ENCODE measurements around the gene ARHGAP26. TPM values are rescaled to one million over a fixed set of nuclear protein-coding genes. Genes with fewer than 3 reads are reported as not detected.
A peak's percentile ranks its signal among the peaks of the same experiment; 100 is the strongest.

The ARHGAP26 gene
- total and polyA plus RNA-seq, 2 donors (not counting 3 experiments of a cell fraction or from before 2014, with no cell fraction given), result 3.1 to 16.2 TPM

DNA sequence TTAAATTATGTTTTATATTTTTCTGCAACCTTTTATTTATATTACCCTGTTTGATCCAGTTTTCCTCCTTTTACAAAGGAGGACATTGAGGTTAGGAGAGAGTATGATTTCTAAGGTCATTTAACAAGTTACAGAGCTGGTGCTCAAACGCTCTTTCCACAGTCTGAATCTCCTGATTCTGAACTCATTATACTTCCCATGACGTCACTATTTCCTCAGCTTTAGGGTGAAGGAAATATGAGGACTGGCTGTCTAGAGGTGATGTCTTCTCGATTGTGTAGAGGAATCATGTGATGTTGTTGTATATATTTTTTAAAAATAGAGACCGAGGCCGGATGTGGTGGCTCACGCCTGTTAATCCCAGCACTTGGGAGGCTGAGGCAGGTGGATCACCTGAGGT is 140.0 kb downstream of the ARHGAP26 start:
- ChIA-PET CTCF (interaction anchor here (0.6 to 2.2 kb wide), 2 partner anchors 21 to 197 kb away, joined by 3 to 6 read pairs; no protein-coding TSS in a partner anchor), POLR2A (no interaction called here)
- Histone ChIP-seq H3K9me1 (replicated peaks; ENCODE audit: control insufficient read depth, extremely low read depth, insufficient read depth, low read length) (no peaks in the 10 kb centered on the region), H4K20me1 (replicated peaks; ENCODE audit: control insufficient read depth, extremely low read depth, insufficient read depth, low read length) (no peaks in the 10 kb centered on the region), H3K27me3 (ENCODE audit: control insufficient read depth in 2 of 2, insufficient read depth in 2 of 2, low read length in 2 of 2) (no peaks in the 10 kb centered on the region), H3K27ac (ENCODE audit: insufficient read depth, low read depth, low read length) (no peak overlapping the region), H2AFZ (ENCODE audit: low read depth, low read length) (no peak overlapping the region), H3K4me2 (ENCODE audit: insufficient read depth, low read length) (no peak overlapping the region), H3K79me2 (ENCODE audit: control insufficient read depth, insufficient read depth, low read length) (no peaks in the 10 kb centered on the region), H3K4me1 (ENCODE audit: control insufficient read depth, extremely low read depth, insufficient read depth, low read length) (peaks cover 11% of the 10 kb centered on the region), H3K4me3 (replicated peaks in 1 of 3; ENCODE audit: insufficient read depth in 1 of 3, low read depth in 1 of 3, low read length in 3 of 3) (no peak overlapping the region), H3K36me3 (ENCODE audit: control insufficient read depth in 2 of 2, extremely low read depth in 1 of 2, insufficient read depth in 2 of 2, low read length in 2 of 2) (peaks cover 0 to 2% of the 10 kb centered on the region in 2 experiments), H3K9ac (replicated peaks; ENCODE audit: extremely low read depth, insufficient read depth, low read length) (no peak overlapping the region), H3K9me3 (replicated peaks; ENCODE audit: control insufficient read depth, insufficient read depth, low read length) (no peaks in the 10 kb centered on the region)
- dilution Hi-C loops (cut with MboI; ENCODE audit: extremely low pct_ligation_motif_present, low sequenced_read_pairs) (no loop called here), intact Hi-C loops (cut with micrococcal nuclease) (no loop called here)
- peak; percentile 51 for DNase-seq (ENCODE audit: low read depth, low spot score)
- no peak for TF ChIP-seq EZH2 (IDR thresholded peaks at IDR 0.05; ENCODE audit: borderline replicate concordance, low read depth, low read length, severe bottlenecking)
- TF ChIP-seq JUN (IDR thresholded peaks at IDR 0.05; ENCODE audit: borderline replicate concordance, insufficient read depth, insufficient read length, low read depth), result peak; percentile 71
- FAIRE-seq, result no peak
- BruUV-seq (replicated peaks), result no TSS peak

DNA sequence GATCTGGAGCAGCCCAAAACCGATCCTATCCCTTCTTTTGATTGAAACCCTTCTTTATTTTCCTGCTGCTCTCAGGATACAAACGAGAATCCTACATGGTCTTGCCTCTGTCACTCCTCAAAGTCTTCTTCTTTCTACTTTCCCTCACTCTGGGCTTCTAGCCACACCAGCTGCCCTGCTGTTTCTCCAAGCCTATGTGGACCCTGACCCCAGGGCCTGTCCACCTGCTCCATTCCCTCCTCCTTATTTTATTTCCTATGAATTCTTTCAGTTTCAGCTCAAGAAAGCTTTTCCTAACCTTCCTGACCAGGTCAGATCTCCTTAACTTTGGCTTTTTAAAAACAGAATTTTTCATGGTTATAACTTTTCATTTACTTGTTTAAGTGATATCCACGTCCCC is 141.0 kb downstream of the ARHGAP26 start:
- dilution Hi-C loops (cut with MboI; ENCODE audit: extremely low pct_ligation_motif_present, low sequenced_read_pairs) (no loop called here), intact Hi-C loops (cut with micrococcal nuclease) (no loop called here)
- no peak for DNase-seq (ENCODE audit: low read depth, low spot score)
- no peaks in the 10 kb centered on the region for H4K20me1 ChIP-seq (replicated peaks; ENCODE audit: control insufficient read depth, extremely low read depth, insufficient read depth, low read length)
- no peak overlapping the region for H2AFZ ChIP-seq (ENCODE audit: low read depth, low read length)
- H3K4me3 ChIP-seq (replicated peaks in 1 of 3; ENCODE audit: insufficient read depth in 1 of 3, low read depth in 1 of 3, low read length in 3 of 3), result no peak overlapping the region
- no peak overlapping the region for H3K27ac ChIP-seq (ENCODE audit: insufficient read depth, low read depth, low read length)
- POLR2A ChIA-PET, result no interaction called here
- CTCF ChIA-PET, result interaction anchor here (2.2 kb wide), 1 partner anchor 198 kb away, joined by 6 read pairs; no protein-coding TSS in a partner anchor
- no peaks in the 10 kb centered on the region for H3K9me3 ChIP-seq (replicated peaks; ENCODE audit: control insufficient read depth, insufficient read depth, low read length)
- H3K9me1 ChIP-seq (replicated peaks; ENCODE audit: control insufficient read depth, extremely low read depth, insufficient read depth, low read length), result no peaks in the 10 kb centered on the region
- no peaks in the 10 kb centered on the region for H3K27me3 ChIP-seq (ENCODE audit: control insufficient read depth in 2 of 2, insufficient read depth in 2 of 2, low read length in 2 of 2)
- H3K36me3 ChIP-seq (ENCODE audit: control insufficient read depth in 2 of 2, extremely low read depth in 1 of 2, insufficient read depth in 2 of 2, low read length in 2 of 2), result peaks cover 0 to 2% of the 10 kb centered on the region in 2 experiments
- H3K9ac ChIP-seq (replicated peaks; ENCODE audit: extremely low read depth, insufficient read depth, low read length), result no peak overlapping the region
- TF ChIP-seq, protein P1, sequence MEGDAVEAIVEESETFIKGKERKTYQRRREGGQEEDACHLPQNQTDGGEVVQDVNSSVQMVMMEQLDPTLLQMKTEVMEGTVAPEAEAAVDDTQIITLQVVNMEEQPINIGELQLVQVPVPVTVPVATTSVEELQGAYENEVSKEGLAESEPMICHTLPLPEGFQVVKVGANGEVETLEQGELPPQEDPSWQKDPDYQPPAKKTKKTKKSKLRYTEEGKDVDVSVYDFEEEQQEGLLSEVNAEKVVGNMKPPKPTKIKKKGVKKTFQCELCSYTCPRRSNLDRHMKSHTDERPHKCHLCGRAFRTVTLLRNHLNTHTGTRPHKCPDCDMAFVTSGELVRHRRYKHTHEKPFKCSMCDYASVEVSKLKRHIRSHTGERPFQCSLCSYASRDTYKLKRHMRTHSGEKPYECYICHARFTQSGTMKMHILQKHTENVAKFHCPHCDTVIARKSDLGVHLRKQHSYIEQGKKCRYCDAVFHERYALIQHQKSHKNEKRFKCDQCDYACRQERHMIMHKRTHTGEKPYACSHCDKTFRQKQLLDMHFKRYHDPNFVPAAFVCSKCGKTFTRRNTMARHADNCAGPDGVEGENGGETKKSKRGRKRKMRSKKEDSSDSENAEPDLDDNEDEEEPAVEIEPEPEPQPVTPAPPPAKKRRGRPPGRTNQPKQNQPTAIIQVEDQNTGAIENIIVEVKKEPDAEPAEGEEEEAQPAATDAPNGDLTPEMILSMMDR (IDR thresholded peaks at IDR 0.05; ENCODE audit: extremely low read depth in 1 of 2, insufficient read depth in 1 of 2, low read depth in 1 of 2, low read length in 2 of 2), result no peak
- no peak for TF ChIP-seq FOS (IDR thresholded peaks at IDR 0.05; ENCODE audit: borderline replicate concordance, insufficient read depth, low read length)
- TF ChIP-seq, protein P2, sequence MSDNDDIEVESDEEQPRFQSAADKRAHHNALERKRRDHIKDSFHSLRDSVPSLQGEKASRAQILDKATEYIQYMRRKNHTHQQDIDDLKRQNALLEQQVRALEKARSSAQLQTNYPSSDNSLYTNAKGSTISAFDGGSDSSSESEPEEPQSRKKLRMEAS (IDR thresholded peaks at IDR 0.05; ENCODE audit: insufficient read depth, insufficient read length), result no peak
- no peak for TF ChIP-seq GATA2 (IDR thresholded peaks at IDR 0.05; ENCODE audit: insufficient read depth, insufficient read length, low read depth, low read length)
- no peak for TF ChIP-seq EZH2 (IDR thresholded peaks at IDR 0.05; ENCODE audit: borderline replicate concordance, low read depth, low read length, severe bottlenecking)
- TF ChIP-seq MYC (IDR thresholded peaks at IDR 0.05; ENCODE audit: low read depth, low read length), result no peak
- no peak for TF ChIP-seq POLR2A (IDR thresholded peaks at IDR 0.05; ENCODE audit: low read depth, low read length)
- TF ChIP-seq POLR2AphosphoS5 (IDR thresholded peaks at IDR 0.05; ENCODE audit: insufficient read depth, low read depth, low read length), result no peak
- TF ChIP-seq JUN (IDR thresholded peaks at IDR 0.05; ENCODE audit: borderline replicate concordance, insufficient read depth, insufficient read length, low read depth), result no peak
- BruUV-seq (replicated peaks), result no TSS peak
- peaks cover 11% of the 10 kb centered on the region for H3K4me1 ChIP-seq (ENCODE audit: control insufficient read depth, extremely low read depth, insufficient read depth, low read length)
- no peaks in the 10 kb centered on the region for H3K79me2 ChIP-seq (ENCODE audit: control insufficient read depth, insufficient read depth, low read length)
- FAIRE-seq, result no peak
- H3K4me2 ChIP-seq (ENCODE audit: insufficient read depth, low read length), result no peak overlapping the region
